ENCODE data around the gene ANO4. TPM values are rescaled to one million over a fixed set of nuclear protein-coding genes. Genes with fewer than 3 reads are reported as not detected.

Gene ANO4
- total and polyA plus RNA-seq, 8 donors, result 2.0 to 6.9 (median 4.7) TPM; not detected in 1

- H3K4me1 ChIP-seq, result no peaks in the 10 kb centered on the region
- no peak for TF ChIP-seq CTCF (IDR thresholded peaks at IDR 0.05)
- ATAC-seq (peak; percentile 57), DNase-seq (no peak)
- no peak overlapping the region for H3K27ac ChIP-seq
- no peaks in the 10 kb centered on the region for H3K27me3 ChIP-seq
- H3K9me3 ChIP-seq, result no peaks in the 10 kb centered on the region
- no peaks in the 10 kb centered on the region for H3K36me3 ChIP-seq
- no peak overlapping the region for H3K4me3 ChIP-seq
- intact Hi-C loops (cut with DNase I), result no loop called here
Observed at GRCh38 chr12:100954118-100954517, 159.5 kb downstream of the ANO4 start.

- no peak for TF ChIP-seq CTCF (IDR thresholded peaks at IDR 0.05)
- no peak for DNase-seq
- Histone ChIP-seq H3K27ac (no peak overlapping the region), H3K4me1 (no peaks in the 10 kb centered on the region), H3K4me3 (no peak overlapping the region), H3K9me3 (no peaks in the 10 kb centered on the region), H3K27me3 (no peaks in the 10 kb centered on the region), H3K36me3 (no peaks in the 10 kb centered on the region)
- intact Hi-C loops (cut with DNase I), result no loop called here
- peak; percentile 64 for ATAC-seq
Observed at GRCh38 chr12:100955139-100955538, 160.6 kb downstream of the ANO4 start.

- H3K4me3 ChIP-seq, result no peak overlapping the region
- ATAC-seq (no peak), DNase-seq (no peak)
- no peaks in the 10 kb centered on the region for H3K4me1 ChIP-seq
- H3K27me3 ChIP-seq, result no peaks in the 10 kb centered on the region
- intact Hi-C loops (cut with DNase I), result no loop called here
- TF ChIP-seq CTCF (IDR thresholded peaks at IDR 0.05), result no peak
- H3K9me3 ChIP-seq, result no peaks in the 10 kb centered on the region
- H3K36me3 ChIP-seq, result no peaks in the 10 kb centered on the region
- no peak overlapping the region for H3K27ac ChIP-seq
Observed at GRCh38 chr12:100956311-100956852, 161.8 kb downstream of the ANO4 start.

- no peak for ATAC-seq
- intact Hi-C loops (cut with DNase I), result no loop called here
Observed at GRCh38 chr12:100959481-100959880, 164.9 kb downstream of the ANO4 start.

GRCh38 chr12:100962086-100962712, 167.6 kb downstream of the ANO4 start:
- Histone ChIP-seq H3K9me3 (no peaks in the 10 kb centered on the region), H3K4me1 (no peaks in the 10 kb centered on the region), H3K27ac (no peak overlapping the region), H3K4me3 (no peak overlapping the region), H3K36me3 (no peaks in the 10 kb centered on the region), H3K27me3 (no peaks in the 10 kb centered on the region)
- intact Hi-C loops (cut with DNase I), result no loop called here
- no peak for TF ChIP-seq CTCF (IDR thresholded peaks at IDR 0.05)
- no peak for DNase-seq
- no peak for ATAC-seq

More at GRCh38 chr12:100959481-100959880, 164.9 kb downstream of the ANO4 start:
- Histone ChIP-seq H3K27me3 (no peaks in the 10 kb centered on the region), H3K4me1 (no peaks in the 10 kb centered on the region), H3K27ac (no peak overlapping the region), H3K4me3 (no peak overlapping the region), H3K9me3 (no peaks in the 10 kb centered on the region), H3K36me3 (no peaks in the 10 kb centered on the region)
- DNase-seq, result no peak
- no peak for TF ChIP-seq CTCF (IDR thresholded peaks at IDR 0.05)
